Lung (tissue), 12 donors: Measurements from ENCODE around the gene ZNF77. TPM values are rescaled to one million over a fixed set of nuclear protein-coding genes. Genes with fewer than 3 reads are reported as not detected.

Experiments used
- ATAC-seq: fragments of 200-7000 bp; cut with Tn5 transposase; one replicate; pipeline ENCODE4 v1.9.1; 2020; ENCODE audit warnings: moderate number of reproducible peaks; ENCODE audit not compliant: insufficient read depth, low FRiP score
- DNase-seq, 3 donors: peaks; one replicate each; pipeline ENCODE4 v3.0.0-alpha.2; 2013 to 2017
- H3K27ac ChIP-seq, 2 donors: one replicate each; pipeline ENCODE4 v1.5.1; 2013; ENCODE audit warnings: mild to moderate bottlenecking in 2 of 2, moderate library complexity in 2 of 2, control low read depth in 1 of 2, inconsistent platforms in 1 of 2, low read depth in 1 of 2, low read length in 1 of 2
- H3K27me3 ChIP-seq, 3 donors: one replicate each; pipeline ENCODE4 v1.5.1; 2013; ENCODE audit warnings: low read length in 2 of 3; ENCODE audit not compliant: control insufficient read depth in 3 of 3, insufficient read depth in 3 of 3
- H3K36me3 ChIP-seq, 4 donors: one replicate each; pipeline ENCODE4 v1.5.1; 2013; ENCODE audit warnings: low read length in 4 of 4, mild to moderate bottlenecking in 1 of 4, moderate library complexity in 1 of 4; ENCODE audit not compliant: control insufficient read depth in 4 of 4, insufficient read depth in 4 of 4
- H3K4me1 ChIP-seq, 5 donors: one replicate each; pipeline ENCODE4 v1.5.1; 2013; ENCODE audit warnings: low read length in 5 of 5, mild to moderate bottlenecking in 2 of 5, moderate library complexity in 1 of 5; ENCODE audit not compliant: control insufficient read depth in 5 of 5, insufficient read depth in 5 of 5
- H3K4me3 ChIP-seq: one replicate; pipeline ENCODE4 v1.5.1; 2013; ENCODE audit warnings: mild to moderate bottlenecking, control low read depth, moderate library complexity
- H3K9ac ChIP-seq, 2 donors: one replicate each; pipeline ENCODE4 v1.5.1; 2013; ENCODE audit warnings: low read length in 2 of 2, control low read depth in 1 of 2; ENCODE audit not compliant: insufficient read depth in 1 of 2
- H3K9me3 ChIP-seq, 4 donors: one replicate each; pipeline ENCODE4 v1.5.1; 2013; ENCODE audit warnings: low read length in 3 of 4, mild to moderate bottlenecking in 1 of 4, moderate library complexity in 1 of 4; ENCODE audit not compliant: control insufficient read depth in 4 of 4, insufficient read depth in 3 of 4
- CTCF ChIP-seq: IDR thresholded peaks from 2 replicates; pipeline ENCODE4 v1.5.1; 2012; ENCODE audit warnings: mild to moderate bottlenecking; ENCODE audit errors: control extremely low read depth, extremely low read depth
- WGBS, 2 donors: extraction: QIAGEN DNeasy Blood & Tissue Kit; methylation state at CpG; one replicate each; pipeline ENCODE4 v1.1.7; 2013; 5-methylcytosine and 5-hydroxymethylcytosine counted together
- polyA plus RNA-seq, 2 donors: library from polyadenylated mRNA; stranded (reverse); fragments of 200-250 nt; gene quantifications; one replicate each; pipeline ENCODE4 v1.2.1, GENCODE V29; 2013
- total RNA-seq, 2 donors: library from RNA; depleted of rRNA in 1 of 2; stranded (reverse); fragments of >200 nt in 1 of 2; gene quantifications; one replicate each; pipeline ENCODE4 v1.2.1, GENCODE V29; 2014 to 2021
- donor health status: control.
- donor health status: control.
- donor health status: Bipolar disorder and iron deficiency.
- donor health status: healthy.
- donor health status: DM: yes; HTN: yes; CAD: no.

ZNF77 gene
- total and polyA plus RNA-seq, 4 donors, result 3.0 to 6.7 (median 3.2) TPM

- peaks cover 0 to 4% (median 0%) of the 10 kb centered on the region in 4 donors for H3K36me3 ChIP-seq
- peaks cover 4 to 13% (median 6%) of the 10 kb centered on the region in 5 donors for H3K4me1 ChIP-seq
- no peak for TF ChIP-seq CTCF
- ATAC-seq (peak; percentile 2), DNase-seq (peak in 2 of 3 donors; percentile 70 to 85)
- no peaks in the 10 kb centered on the region for H3K9me3 ChIP-seq
- 0 to 1% methylated on average over 11 of the region's 11 CpGs for WGBS, 2 donors
- H3K9ac ChIP-seq, result peak overlapping the region; percentile 86 to 93
- no peaks in the 10 kb centered on the region for H3K27me3 ChIP-seq
- H3K4me3 ChIP-seq, result peak overlapping the region; percentile 90
- H3K27ac ChIP-seq, result peak overlapping the region; percentile 91 to 96
Observed at GRCh38 chr19:2949939-2950285, 5.1 kb upstream of the ZNF77 start.

- H3K27ac ChIP-seq, result peak overlapping the region; percentile 80 to 90
- H3K4me1 ChIP-seq, result peaks cover 0 to 20% (median 7%) of the 10 kb centered on the region in 5 donors
- peaks cover 0 to 4% (median 0%) of the 10 kb centered on the region in 4 donors for H3K36me3 ChIP-seq
- no peak for DNase-seq
- H3K4me3 ChIP-seq, result peak overlapping the region; percentile 37
- no peak for ATAC-seq
- 48 to 64% methylated on average over 17 of the region's 17 CpGs for WGBS, 2 donors
- H3K9me3 ChIP-seq, result no peaks in the 10 kb centered on the region
- TF ChIP-seq CTCF, result no peak
- no peaks in the 10 kb centered on the region for H3K27me3 ChIP-seq
- peak overlapping the region; percentile 71 to 83 for H3K9ac ChIP-seq
Observed at GRCh38 chr19:2945575-2946184, 909 bp upstream of the ZNF77 start.

GRCh38 chr19:2944403-2944774, 382 bp downstream of the ZNF77 start:
- Histone ChIP-seq H3K27ac (peak overlapping the region; percentile 64 to 73), H3K27me3 (no peaks in the 10 kb centered on the region), H3K9ac (peak overlapping the region; percentile 59 to 83), H3K4me1 (peaks cover 0 to 17% (median 4%) of the 10 kb centered on the region in 5 donors), H3K4me3 (peak overlapping the region; percentile 80), H3K9me3 (no peaks in the 10 kb centered on the region), H3K36me3 (peaks cover 0 to 4% (median 2%) of the 10 kb centered on the region in 4 donors)
- 2 to 3% methylated on average over 19 to 23 of the region's 23 CpGs for WGBS, 2 donors
- ATAC-seq (no peak), DNase-seq (no peak)
- no peak for TF ChIP-seq CTCF
